ENCODE data around the gene SLC17A4.

DNA sequence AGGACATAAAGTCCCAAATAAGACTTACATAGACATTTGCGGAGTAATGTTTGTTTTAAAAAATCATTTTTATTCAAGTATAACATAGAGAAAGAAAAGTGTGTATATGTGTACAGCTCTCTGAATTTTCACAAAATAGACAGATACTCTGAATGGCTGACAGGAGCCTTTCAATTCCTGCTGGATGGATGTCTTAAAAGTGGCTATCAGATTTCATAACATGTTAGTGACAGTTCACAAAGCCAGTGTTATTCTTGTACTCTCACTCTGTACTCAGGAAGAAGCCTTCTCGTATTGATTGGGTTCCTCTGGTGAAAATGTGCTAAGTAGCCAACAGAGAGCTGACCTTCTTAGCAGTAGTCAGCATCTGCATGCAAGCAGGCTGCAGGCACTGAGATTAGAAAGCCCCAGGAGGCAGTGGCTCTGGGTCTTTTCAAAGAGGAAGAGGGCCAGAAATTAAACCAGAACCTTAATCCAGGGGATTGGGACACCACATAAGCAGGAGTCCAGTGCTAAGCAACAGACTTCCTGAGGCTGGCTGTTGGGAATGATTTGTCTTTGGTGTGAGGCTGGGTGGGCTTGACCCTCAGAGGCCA, 19.7 kb downstream of the SLC17A4 start:
- TF ChIP-seq, protein P1, sequence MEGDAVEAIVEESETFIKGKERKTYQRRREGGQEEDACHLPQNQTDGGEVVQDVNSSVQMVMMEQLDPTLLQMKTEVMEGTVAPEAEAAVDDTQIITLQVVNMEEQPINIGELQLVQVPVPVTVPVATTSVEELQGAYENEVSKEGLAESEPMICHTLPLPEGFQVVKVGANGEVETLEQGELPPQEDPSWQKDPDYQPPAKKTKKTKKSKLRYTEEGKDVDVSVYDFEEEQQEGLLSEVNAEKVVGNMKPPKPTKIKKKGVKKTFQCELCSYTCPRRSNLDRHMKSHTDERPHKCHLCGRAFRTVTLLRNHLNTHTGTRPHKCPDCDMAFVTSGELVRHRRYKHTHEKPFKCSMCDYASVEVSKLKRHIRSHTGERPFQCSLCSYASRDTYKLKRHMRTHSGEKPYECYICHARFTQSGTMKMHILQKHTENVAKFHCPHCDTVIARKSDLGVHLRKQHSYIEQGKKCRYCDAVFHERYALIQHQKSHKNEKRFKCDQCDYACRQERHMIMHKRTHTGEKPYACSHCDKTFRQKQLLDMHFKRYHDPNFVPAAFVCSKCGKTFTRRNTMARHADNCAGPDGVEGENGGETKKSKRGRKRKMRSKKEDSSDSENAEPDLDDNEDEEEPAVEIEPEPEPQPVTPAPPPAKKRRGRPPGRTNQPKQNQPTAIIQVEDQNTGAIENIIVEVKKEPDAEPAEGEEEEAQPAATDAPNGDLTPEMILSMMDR (IDR thresholded peaks at IDR 0.05): no peak
- TF ChIP-seq POLR2A (IDR thresholded peaks at IDR 0.05): no peak

All from esophagus squamous epithelium (tissue), 4 donors.